K562 (cell line): ENCODE data around the gene PPOX. TPM values are rescaled to one million over a fixed set of nuclear protein-coding genes. Genes with fewer than 3 reads are reported as not detected.

Experiments used
- AFF4 ChIP-seq: sonication (generic); formaldehyde crosslinking; IDR thresholded peaks from 2 replicates; pipeline ENCODE4 v1.8.0; 2023; ENCODE audit warnings: mild to moderate bottlenecking, missing genetic modification reagents
- CHAMP1 ChIP-seq: fragments of 450-650 bp; IDR thresholded peaks from 2 replicates; pipeline ENCODE4 v1.6.1; 2016; ENCODE audit warnings: mild to moderate bottlenecking
- EP400 ChIP-seq: fragments of 450-650 bp; IDR thresholded peaks from 2 replicates; pipeline ENCODE4 v1.6.1; 2017; ENCODE audit warnings: antibody characterized with exemption, mild to moderate bottlenecking, moderate library complexity
- ETV6 ChIP-seq, 3 experiments: fragments of 150-350 bp in 1 of 3; sonication (generic) in 1 of 3; formaldehyde crosslinking in 1 of 3; IDR thresholded peaks; 2 replicates each; pipeline versions ENCODE4 v1.6.1 to v1.8.0; 2014 to 2022; ENCODE audit warnings: borderline replicate concordance in 2 of 3, low read depth in 2 of 3, antibody characterized with exemption in 1 of 3, low read length in 1 of 3, mild to moderate bottlenecking in 1 of 3, missing genetic modification reagents in 1 of 3
- GTF2F1 ChIP-seq: IDR thresholded peaks from 2 replicates; pipeline ENCODE4 v1.6.1; 2011; ENCODE audit warnings: low read depth, low read length, improper control_type of control experiment
- MED1 ChIP-seq: sonication (generic); formaldehyde crosslinking; IDR thresholded peaks from 2 replicates; pipeline ENCODE4 v1.8.1; 2023; ENCODE audit warnings: missing genetic modification reagents, borderline replicate concordance
- MTA2 ChIP-seq: fragments of 450-650 bp; IDR thresholded peaks from 2 replicates; pipeline ENCODE4 v1.6.1; 2016; ENCODE audit warnings: low read depth
- USF1 ChIP-seq: sonication (generic); formaldehyde crosslinking; IDR thresholded peaks from 2 replicates; pipeline ENCODE4 v1.9.0; 2022; ENCODE audit warnings: mild to moderate bottlenecking, missing genetic modification reagents
- ZNF263 ChIP-seq: sonication (generic); formaldehyde crosslinking; IDR thresholded peaks from 2 replicates; pipeline ENCODE4 v1.8.0; 2022; ENCODE audit warnings: mild to moderate bottlenecking, missing genetic modification reagents, borderline replicate concordance
- ZNF830 ChIP-seq: fragments of 250-450 bp; sonication (Bioruptor Pico); IDR thresholded peaks from 2 replicates; pipeline ENCODE4 v1.5.0; 2021; ENCODE audit warnings: mild to moderate bottlenecking
- polyA plus RNA-seq, 8 experiments: library from polyadenylated mRNA; depleted of rRNA in 4 of 8; stranded (reverse) in 5 of 8; unstranded in 3 of 8; fragments of >200 nt; fragmentation: Nextera tagmentation in 2 of 8; fragmentation: Illumina TruSeq in 1 of 8; extraction: Ambion mirVana in 2 of 8; extraction: Trizol in 1 of 8; gene quantifications; 2 replicates each; pipeline versions ENCODE4 v1.2.1 to v1.2.3, GENCODE V29; 2011 to 2014; ENCODE audit warnings: inconsistent platforms in 1 of 8, missing spikeins in 1 of 8
- total RNA-seq, 7 experiments: library from RNA; depleted of rRNA in 6 of 7; stranded (reverse); fragments of >200 nt in 6 of 7; fragmentation: Illumina TruSeq in 2 of 7; extraction: Trizol in 2 of 7; gene quantifications; 2 replicates each; pipeline versions ENCODE4 v1.2.1 to v1.2.3, GENCODE V29; 2011 to 2021; ENCODE audit warnings: low replicate concordance in 1 of 7
- TF ChIP-seq, protein P1 (sequence below): fragments of 450-650 bp; IDR thresholded peaks from 2 replicates; pipeline ENCODE4 v1.6.1; 2018; ENCODE audit not compliant: partially characterized antibody

PPOX gene
- total and polyA plus RNA-seq, 9 of the 15 experiments (the other 6 are each of a cell fraction or from before 2014, with no cell fraction given): 17.0 to 57.1 (median 38.9) TPM

- peak; percentile 95 for TF ChIP-seq AFF4 (CRISPR knock-in tag)
- TF ChIP-seq EP400: peak; percentile 91
- TF ChIP-seq USF1: peak; percentile 1; the same call in 1 of the 2 replicates
- no peak for TF ChIP-seq MTA2
- TF ChIP-seq CHAMP1: no peak
- no peak for TF ChIP-seq MED1
- TF ChIP-seq ETV6 (IDR thresholded peaks at IDR 0.05; ENCODE audit: borderline replicate concordance in 1 of 2, low read depth in 2 of 2, low read length in 1 of 2): no peak
- TF ChIP-seq ETV6 (CRISPR knock-in tag; IDR thresholded peaks at IDR 0.05; ENCODE audit: borderline replicate concordance): peak; percentile 69; the same call in 1 of the 2 replicates
- TF ChIP-seq, protein P1, sequence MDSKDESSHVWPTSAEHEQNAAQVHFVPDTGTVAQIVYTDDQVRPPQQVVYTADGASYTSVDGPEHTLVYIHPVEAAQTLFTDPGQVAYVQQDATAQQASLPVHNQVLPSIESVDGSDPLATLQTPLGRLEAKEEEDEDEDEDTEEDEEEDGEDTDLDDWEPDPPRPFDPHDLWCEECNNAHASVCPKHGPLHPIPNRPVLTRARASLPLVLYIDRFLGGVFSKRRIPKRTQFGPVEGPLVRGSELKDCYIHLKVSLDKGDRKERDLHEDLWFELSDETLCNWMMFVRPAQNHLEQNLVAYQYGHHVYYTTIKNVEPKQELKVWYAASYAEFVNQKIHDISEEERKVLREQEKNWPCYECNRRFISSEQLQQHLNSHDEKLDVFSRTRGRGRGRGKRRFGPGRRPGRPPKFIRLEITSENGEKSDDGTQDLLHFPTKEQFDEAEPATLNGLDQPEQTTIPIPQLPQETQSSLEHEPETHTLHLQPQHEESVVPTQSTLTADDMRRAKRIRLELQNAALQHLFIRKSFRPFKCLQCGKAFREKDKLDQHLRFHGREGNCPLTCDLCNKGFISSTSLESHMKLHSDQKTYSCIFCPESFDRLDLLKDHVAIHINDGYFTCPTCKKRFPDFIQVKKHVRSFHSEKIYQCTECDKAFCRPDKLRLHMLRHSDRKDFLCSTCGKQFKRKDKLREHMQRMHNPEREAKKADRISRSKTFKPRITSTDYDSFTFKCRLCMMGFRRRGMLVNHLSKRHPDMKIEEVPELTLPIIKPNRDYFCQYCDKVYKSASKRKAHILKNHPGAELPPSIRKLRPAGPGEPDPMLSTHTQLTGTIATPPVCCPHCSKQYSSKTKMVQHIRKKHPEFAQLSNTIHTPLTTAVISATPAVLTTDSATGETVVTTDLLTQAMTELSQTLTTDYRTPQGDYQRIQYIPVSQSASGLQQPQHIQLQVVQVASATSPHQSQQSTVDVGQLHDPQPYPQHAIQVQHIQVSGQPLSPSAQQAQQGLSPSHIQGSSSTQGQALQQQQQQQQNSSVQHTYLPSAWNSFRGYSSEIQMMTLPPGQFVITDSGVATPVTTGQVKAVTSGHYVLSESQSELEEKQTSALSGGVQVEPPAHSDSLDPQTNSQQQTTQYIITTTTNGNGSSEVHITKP: peak; percentile 49
- TF ChIP-seq ZNF830 (CRISPR knock-in tag): peak; percentile 61; the same call in 1 of the 2 replicates
- peak; percentile 64; the same call in 1 of the 2 replicates for TF ChIP-seq GTF2F1
- no peak for TF ChIP-seq ZNF263 (CRISPR knock-in tag)
Observed at GRCh38 chr1:161117759-161118581, 48.3 kb upstream of the PPOX start, which contains the start of the genes NIT1 and PFDN2 (continued).
